Ishikawa (cell line): ENCODE data around the gene PDSS2.

ENCODE experiments used
- CEBPB ChIP-seq: IDR thresholded peaks from 2 replicates; pipeline ENCODE4 v1.6.1; 2012
- CREB1 ChIP-seq: IDR thresholded peaks from 2 replicates; pipeline ENCODE4 v1.6.1; 2012; ENCODE audit warnings: low read depth
- EGR1 ChIP-seq: IDR thresholded peaks from 2 replicates; pipeline ENCODE4 v1.6.1; 2012
- EP300 ChIP-seq: IDR thresholded peaks from 2 replicates; pipeline ENCODE4 v1.6.1; 2012; ENCODE audit warnings: borderline replicate concordance
- FOXM1 ChIP-seq: IDR thresholded peaks from 2 replicates; pipeline ENCODE4 v1.6.1; 2012; ENCODE audit warnings: low read depth, borderline replicate concordance
- MAX ChIP-seq: IDR thresholded peaks from 2 replicates; pipeline ENCODE4 v1.6.1; 2012
- NFIC ChIP-seq: IDR thresholded peaks from 2 replicates; pipeline ENCODE4 v1.6.1; 2012
- RAD21 ChIP-seq: IDR thresholded peaks from 2 replicates; pipeline ENCODE4 v1.6.1; 2012; ENCODE audit warnings: low read depth
- REST ChIP-seq: IDR thresholded peaks from 2 replicates; pipeline ENCODE4 v1.6.1; 2012; ENCODE audit warnings: low read depth, mild to moderate bottlenecking
- TAF1 ChIP-seq: IDR thresholded peaks from 2 replicates; pipeline ENCODE4 v1.6.1; 2012; ENCODE audit warnings: low read depth, mild to moderate bottlenecking
- TCF12 ChIP-seq: IDR thresholded peaks from 2 replicates; pipeline ENCODE4 v1.6.1; 2012; ENCODE audit warnings: low read depth
- TEAD4 ChIP-seq: IDR thresholded peaks from 2 replicates; pipeline ENCODE4 v1.6.1; 2012
- USF1 ChIP-seq: IDR thresholded peaks from 2 replicates; pipeline ENCODE4 v1.6.1; 2012
- YY1 ChIP-seq: IDR thresholded peaks from 2 replicates; pipeline ENCODE4 v1.6.1; 2012; ENCODE audit warnings: low read depth
- ZBTB7A ChIP-seq: IDR thresholded peaks from 2 replicates; pipeline ENCODE4 v1.6.1; 2012; ENCODE audit warnings: low read depth

PDSS2 gene

GRCh38 chr6:107344981-107345380 lies 114.4 kb downstream of the PDSS2 start:
- TF ChIP-seq REST: no peak
- no peak for TF ChIP-seq ZBTB7A
- TF ChIP-seq CREB1: no peak
- no peak for TF ChIP-seq USF1
- TF ChIP-seq NFIC: no peak
- no peak for TF ChIP-seq EP300
- TF ChIP-seq YY1: no peak
- no peak for TF ChIP-seq EGR1
- TF ChIP-seq RAD21: no peak
- TF ChIP-seq TEAD4: no peak
- no peak for TF ChIP-seq TAF1
- TF ChIP-seq FOXM1: no peak
- TF ChIP-seq MAX: no peak
- no peak for TF ChIP-seq CEBPB
- no peak for TF ChIP-seq TCF12

- TF ChIP-seq EP300 (no peak), EGR1 (no peak), ZBTB7A (no peak), YY1 (no peak), MAX (no peak), NFIC (no peak), REST (no peak), FOXM1 (no peak), TAF1 (no peak), RAD21 (no peak)
Observed at GRCh38 chr6:107344383-107344782, 115.0 kb downstream of the PDSS2 start.

GRCh38 chr6:107342144-107342543 lies 117.2 kb downstream of the PDSS2 start:
- TF ChIP-seq REST: no peak
- no peak for TF ChIP-seq MAX
- TF ChIP-seq TCF12: no peak
- TF ChIP-seq USF1: no peak
- TF ChIP-seq RAD21: no peak
- TF ChIP-seq CEBPB: no peak
- no peak for TF ChIP-seq YY1
- no peak for TF ChIP-seq CREB1
- no peak for TF ChIP-seq TAF1

- no peak for TF ChIP-seq FOXM1
- TF ChIP-seq EGR1: no peak
- TF ChIP-seq EP300: no peak
- TF ChIP-seq ZBTB7A: no peak
- no peak for TF ChIP-seq USF1
- TF ChIP-seq TAF1: no peak
- no peak for TF ChIP-seq TCF12
- no peak for TF ChIP-seq MAX
- no peak for TF ChIP-seq REST
Observed at GRCh38 chr6:107340881-107341280, 118.5 kb downstream of the PDSS2 start.
